GM19351 (cell line): ENCODE measurements around the gene ZSCAN25.
"Not testable (repeated sequence)": the region's sequence is repeated elsewhere in the genome, so short reads cannot be mapped to it uniquely, and the experiment has no call there.

ENCODE experiments used
- ATAC-seq: cut with Tn5 transposase; IDR thresholded peaks from one replicate; pipeline ENCODE4 v1.9.1; 2021; ENCODE audit warnings: mild to moderate bottlenecking, moderate library complexity; ENCODE audit not compliant: unreplicated experiment

ZSCAN25 gene

GRCh38 chr7:99644431-99644830 lies 27.7 kb downstream of the ZSCAN25 start:
- ATAC-seq = no peak

GRCh38 chr7:99645590-99645989 lies 28.8 kb downstream of the ZSCAN25 start:
- ATAC-seq = no peak

- no peak for ATAC-seq
These were observed 32.1 kb downstream of the ZSCAN25 start for GRCh38 chr7:99648843-99649242.

DNA sequence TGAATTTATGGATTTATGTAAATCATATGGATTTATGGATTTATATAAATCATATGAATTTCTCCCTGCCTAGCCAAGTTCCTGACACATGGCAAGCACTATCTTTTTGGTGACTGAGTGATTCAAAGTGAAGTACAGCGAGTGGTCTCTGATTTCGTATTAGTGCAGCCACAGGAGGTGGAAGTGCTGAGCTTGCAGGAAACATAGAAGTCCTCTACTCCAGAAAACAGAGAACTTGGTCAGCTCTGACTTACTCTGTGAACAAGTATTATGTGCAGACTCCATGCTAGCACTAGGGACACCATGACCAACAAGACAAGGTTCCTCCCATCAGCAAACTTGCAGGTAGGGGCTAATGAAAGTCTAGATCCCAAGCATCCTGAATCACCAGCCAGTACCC lies 34.5 kb downstream of the ZSCAN25 start:
- no peak for ATAC-seq

DNA sequence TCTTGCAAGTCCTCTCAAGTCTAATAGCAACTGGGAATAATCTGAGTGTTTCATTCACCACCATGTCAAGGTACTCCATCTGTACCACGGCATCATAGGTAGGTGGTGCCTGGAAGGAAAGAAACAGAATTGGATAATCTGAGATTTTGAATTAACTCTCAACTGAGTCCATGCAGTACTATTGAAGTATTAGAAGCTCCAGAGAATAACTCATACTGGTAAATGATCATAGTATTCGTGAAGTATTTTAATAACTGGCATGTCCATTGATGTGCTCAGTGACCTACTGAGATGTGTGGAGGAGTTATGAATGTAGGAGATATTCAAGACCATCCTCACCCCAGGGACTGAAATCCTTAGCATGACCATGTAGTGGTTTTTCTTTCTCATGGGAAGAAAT lies 35.9 kb downstream of the ZSCAN25 start:
- ATAC-seq = no peak

GRCh38 chr7:99653269-99653668 lies 36.5 kb downstream of the ZSCAN25 start:
- not testable (repeated sequence) for ATAC-seq

DNA sequence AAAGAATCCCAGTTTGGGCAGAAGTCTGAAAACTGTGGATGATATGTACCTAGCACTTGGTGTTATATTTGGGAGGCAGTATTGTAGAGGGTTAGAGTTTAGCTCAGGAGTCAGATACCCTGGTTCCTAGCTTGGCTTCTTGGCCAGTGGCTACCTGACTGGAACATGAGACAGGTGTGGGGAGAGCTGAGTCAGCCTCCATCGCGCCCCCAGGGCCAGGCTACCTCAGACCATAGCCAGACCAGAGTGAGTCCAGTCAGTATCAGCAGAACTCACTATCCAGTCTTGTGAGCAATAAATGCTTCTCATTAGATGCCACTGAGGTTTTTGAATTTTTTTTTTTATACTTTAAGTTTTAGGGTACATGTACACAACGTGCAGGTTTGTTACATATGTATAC lies 37.0 kb downstream of the ZSCAN25 start:
- no peak for ATAC-seq

DNA sequence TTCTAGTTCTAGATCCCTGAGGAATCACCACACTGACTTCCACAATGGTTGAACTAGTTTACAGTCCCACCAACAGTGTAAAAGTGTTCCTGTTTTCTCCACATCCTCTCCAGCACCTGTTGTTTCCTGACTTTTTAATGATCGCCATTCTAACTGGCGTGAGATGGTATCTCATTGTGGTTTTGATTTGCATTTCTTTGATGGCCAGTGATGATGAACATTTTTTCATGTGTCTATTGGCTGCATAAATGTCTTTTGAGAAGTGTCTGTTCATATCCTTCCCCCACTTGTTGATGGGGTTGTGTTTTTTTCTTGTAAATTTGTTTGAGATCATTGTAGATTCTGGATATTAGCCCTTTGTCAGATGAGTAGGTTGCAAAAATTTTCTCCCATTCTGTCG lies 37.9 kb downstream of the ZSCAN25 start:
- ATAC-seq = not testable (repeated sequence)

DNA sequence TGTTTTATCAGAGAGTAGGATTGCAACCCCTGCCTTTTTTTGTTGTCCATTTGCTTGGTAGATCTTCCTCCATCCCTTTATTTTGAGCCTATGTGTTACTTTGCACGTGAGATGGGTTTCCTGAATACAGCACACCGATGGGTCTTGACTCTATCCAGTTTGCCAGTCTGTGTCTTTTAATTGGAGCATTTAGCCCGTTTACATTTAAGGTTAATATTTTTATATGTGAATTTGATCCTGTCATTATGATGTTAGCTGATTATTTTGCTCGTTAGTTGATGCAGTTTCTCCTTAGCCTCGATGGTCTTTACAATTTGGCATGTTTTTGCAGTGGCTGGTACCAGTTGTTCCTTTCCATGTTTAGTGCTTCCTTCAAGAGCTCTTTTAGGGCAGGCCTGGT lies 41.1 kb downstream of the ZSCAN25 start:
- not testable (repeated sequence) for ATAC-seq

- no peak for ATAC-seq
These were observed 48.7 kb downstream of the ZSCAN25 start for GRCh38 chr7:99665312-99666012.

- no peak for ATAC-seq
These were observed 49.3 kb downstream of the ZSCAN25 start for GRCh38 chr7:99666013-99666395.

DNA sequence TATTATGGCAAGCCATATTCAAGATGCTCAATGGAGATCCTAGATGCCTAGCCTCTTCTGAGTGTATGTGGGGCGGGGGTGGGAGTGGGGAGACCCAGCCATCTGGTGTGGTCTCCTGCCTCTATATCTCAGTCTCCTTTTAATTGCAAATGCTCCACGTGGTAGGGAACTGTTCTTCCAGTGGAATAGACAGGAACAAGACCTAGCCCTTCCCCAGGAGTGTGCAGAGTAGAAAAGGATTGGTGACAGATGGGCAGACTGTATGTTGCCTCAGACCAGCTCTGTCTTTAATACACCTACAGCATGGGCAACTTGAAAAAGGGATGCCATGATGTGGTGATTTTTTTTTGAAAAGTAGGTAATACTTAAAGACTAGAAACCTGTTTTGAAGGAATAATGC lies 50.4 kb downstream of the ZSCAN25 start:
- no peak for ATAC-seq

DNA sequence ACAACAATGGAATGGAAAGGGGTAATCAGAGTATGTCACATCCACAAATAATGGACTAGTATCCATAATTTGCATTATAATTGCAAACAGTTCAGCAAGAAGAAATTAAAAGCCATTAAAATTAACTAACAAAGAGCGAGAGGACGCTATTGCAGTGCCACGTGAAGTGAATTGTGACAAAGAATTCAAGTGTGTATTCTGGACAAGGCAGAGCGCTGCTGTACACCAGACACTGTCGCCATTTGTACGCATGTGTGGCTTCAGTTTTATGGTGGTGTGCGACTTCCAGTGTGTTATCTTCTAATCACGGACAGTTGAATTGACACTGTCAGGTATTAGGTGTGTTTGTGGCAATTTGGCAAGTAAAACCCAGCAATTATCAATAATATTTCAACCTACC lies 51.8 kb downstream of the ZSCAN25 start:
- no peak for ATAC-seq

GRCh38 chr7:99669782-99670181 lies 53.0 kb downstream of the ZSCAN25 start:
- no peak for ATAC-seq

- ATAC-seq = no peak
These were observed 55.8 kb downstream of the ZSCAN25 start for GRCh38 chr7:99672573-99672972.

DNA sequence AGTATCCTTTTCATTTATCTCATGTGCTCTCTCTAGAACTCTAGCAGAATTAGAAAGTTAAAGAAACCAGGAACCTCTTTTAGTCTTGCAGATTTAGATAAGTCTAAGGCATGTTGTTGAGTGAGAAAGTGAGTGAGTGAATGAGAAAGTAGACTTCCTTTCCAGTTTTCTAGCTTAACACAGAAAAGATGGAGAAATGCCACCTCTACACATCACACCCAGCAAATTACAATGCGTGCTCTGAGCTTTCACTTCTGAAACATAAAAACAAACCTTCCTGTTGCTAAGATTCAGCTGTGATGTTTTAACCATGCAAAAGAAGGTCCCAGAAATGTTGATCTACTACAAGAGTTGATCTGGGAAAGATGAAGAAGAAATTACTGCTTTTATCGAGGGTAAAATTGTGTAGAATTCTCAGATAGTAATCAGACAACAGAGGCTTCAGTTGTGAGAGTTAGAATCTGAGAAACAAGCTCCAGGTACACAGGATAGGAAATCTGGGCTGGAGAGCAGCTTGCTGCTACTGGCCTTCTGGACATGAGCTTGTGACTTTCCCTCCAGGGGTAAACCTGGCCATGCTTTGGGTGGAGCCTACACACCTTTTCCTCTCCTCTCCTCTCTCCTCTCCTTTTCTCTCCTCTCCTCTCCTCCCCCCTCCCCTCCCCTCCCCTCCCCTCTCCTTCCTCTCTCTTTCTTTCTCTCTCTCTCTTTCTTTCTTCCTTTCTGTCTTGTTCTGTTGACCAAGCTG lies 58.4 kb downstream of the ZSCAN25 start:
- no peak for ATAC-seq

- no peak for ATAC-seq
These were observed 60.4 kb downstream of the ZSCAN25 start for GRCh38 chr7:99677013-99677647.

- ATAC-seq = no peak
These were observed 60.9 kb downstream of the ZSCAN25 start for GRCh38 chr7:99677648-99678045.

DNA sequence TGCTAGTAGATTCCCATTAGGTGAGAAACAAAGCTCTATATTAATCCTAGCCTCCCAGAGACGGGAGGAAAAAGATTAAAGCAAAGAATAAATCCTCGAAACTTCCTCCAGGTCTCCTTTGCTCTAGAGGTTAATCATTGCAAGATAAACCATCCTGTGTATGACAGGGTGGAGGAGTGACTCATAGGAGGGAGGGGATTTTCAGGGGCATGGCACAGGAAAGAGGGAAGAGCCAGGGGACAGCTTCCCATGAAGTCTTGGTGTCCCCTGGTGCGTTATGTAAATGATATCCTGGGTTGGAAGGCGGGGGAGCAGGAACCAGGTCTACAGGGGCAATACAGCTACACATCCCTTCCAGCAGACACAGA lies 62.3 kb downstream of the ZSCAN25 start:
- no peak for ATAC-seq

DNA sequence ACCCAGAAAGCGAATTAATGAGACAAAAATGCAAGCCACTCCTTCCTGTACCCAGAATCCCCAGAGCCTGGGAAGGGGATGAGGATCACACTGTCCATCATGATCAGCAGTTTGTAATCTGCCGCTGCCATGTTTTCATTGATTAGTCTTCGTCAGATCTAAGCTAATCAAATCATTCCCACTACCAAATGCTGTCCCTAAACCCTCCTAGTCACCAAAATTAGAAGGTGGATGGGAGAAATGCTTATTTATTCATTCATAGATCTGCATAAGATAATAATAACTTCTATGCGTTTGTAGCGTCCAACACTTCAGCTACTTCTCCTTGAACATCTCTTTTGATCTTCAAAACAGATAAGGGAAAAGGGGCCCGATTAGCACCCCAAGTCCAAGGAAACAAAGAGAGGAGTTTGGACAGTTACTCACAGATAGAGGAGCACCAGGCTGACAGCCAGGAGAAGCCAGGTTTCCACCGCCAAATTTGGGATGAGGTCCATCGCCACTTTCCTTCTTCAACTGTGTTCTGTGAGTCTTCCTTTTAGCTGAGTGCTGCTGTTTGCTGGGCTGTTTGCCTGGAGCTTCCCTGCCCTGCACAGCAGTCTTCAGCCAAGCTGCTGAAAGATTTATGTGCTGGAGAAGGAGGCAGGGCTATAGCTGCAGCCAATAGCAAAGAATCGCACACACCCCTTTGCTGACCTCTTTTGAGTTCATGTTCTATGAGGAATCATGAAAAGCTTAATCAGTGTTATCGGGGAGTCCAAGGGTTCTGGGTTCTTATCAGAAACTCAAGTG lies 62.9 kb downstream of the ZSCAN25 start, which contains the start of gene CYP3A5:
Gene CYP3A5 (minus strand): TSS at position 597 of the 792 bp plus-strand sequence. CDS start 100 bp downstream, at position 497.
- no peak for ATAC-seq
